Astrocyte (in vitro differentiated cells and primary cell): ENCODE data around the gene AKT3.

ENCODE experiments used
- EZH2 ChIP-seq: IDR thresholded peaks from 2 replicates; pipeline ENCODE4 v1.6.1; 2012; ENCODE audit warnings: mild to moderate bottlenecking, low read length, inconsistent platforms; ENCODE audit not compliant: insufficient read depth
- TF ChIP-seq, protein P1 (sequence below): IDR thresholded peaks from 2 replicates; pipeline ENCODE4 v1.5.1; 2011; ENCODE audit warnings: low read depth, mild to moderate bottlenecking, inconsistent platforms, low read length, moderate library complexity; ENCODE audit not compliant: insufficient read depth

DNA sequence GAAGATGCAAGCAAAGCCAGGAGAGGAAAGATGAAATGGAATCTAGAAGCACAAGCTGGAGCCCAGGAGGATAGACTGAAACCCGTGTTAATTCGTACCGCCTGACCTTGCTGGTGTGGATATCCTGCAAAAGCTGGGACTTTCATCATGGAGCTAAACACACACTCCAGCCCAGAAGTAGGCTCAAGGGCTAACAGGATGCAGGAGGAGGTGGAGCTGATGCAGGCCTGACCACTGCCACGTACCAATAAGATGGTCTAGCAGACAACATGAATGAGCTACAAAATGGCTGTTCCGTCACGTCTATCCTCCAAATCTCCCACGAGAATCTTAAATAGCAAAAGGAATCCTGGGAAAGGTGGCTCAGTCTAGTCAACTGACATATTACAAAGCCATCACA lies 323.9 kb downstream of the AKT3 start:
- TF ChIP-seq, protein P1, sequence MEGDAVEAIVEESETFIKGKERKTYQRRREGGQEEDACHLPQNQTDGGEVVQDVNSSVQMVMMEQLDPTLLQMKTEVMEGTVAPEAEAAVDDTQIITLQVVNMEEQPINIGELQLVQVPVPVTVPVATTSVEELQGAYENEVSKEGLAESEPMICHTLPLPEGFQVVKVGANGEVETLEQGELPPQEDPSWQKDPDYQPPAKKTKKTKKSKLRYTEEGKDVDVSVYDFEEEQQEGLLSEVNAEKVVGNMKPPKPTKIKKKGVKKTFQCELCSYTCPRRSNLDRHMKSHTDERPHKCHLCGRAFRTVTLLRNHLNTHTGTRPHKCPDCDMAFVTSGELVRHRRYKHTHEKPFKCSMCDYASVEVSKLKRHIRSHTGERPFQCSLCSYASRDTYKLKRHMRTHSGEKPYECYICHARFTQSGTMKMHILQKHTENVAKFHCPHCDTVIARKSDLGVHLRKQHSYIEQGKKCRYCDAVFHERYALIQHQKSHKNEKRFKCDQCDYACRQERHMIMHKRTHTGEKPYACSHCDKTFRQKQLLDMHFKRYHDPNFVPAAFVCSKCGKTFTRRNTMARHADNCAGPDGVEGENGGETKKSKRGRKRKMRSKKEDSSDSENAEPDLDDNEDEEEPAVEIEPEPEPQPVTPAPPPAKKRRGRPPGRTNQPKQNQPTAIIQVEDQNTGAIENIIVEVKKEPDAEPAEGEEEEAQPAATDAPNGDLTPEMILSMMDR = no peak
- no peak for TF ChIP-seq EZH2
